ENCODE data around the gene TRAF1.

The TRAF1 gene

GRCh38 chr9:120941046-120941770 lies 14.6 kb upstream of the TRAF1 start:
- no peak for DNase-seq (ENCODE audit: low read depth, low spot score)

- DNase-seq (ENCODE audit: low read depth, low spot score) = no peak
These were observed 14.0 kb upstream of the TRAF1 start for GRCh38 chr9:120940573-120940972.

- no peak for DNase-seq (ENCODE audit: low read depth, low spot score)
These were observed 12.3 kb upstream of the TRAF1 start for GRCh38 chr9:120938851-120939250.

- DNase-seq (ENCODE audit: low read depth, low spot score) = no peak
These were observed 11.0 kb upstream of the TRAF1 start for GRCh38 chr9:120937596-120937995.

GRCh38 chr9:120937127-120937526 lies 10.5 kb upstream of the TRAF1 start:
- DNase-seq (ENCODE audit: low read depth, low spot score) = no peak

GRCh38 chr9:120936764-120937122 lies 10.1 kb upstream of the TRAF1 start:
- no peak for DNase-seq (ENCODE audit: low read depth, low spot score)

GRCh38 chr9:120936011-120936763 lies 9.6 kb upstream of the TRAF1 start:
- peak; percentile 94 for DNase-seq (ENCODE audit: low read depth, low spot score)

GRCh38 chr9:120935383-120935857 lies 8.8 kb upstream of the TRAF1 start:
- peak; percentile 90 for DNase-seq (ENCODE audit: low read depth, low spot score)

GRCh38 chr9:120934281-120934680 lies 7.7 kb upstream of the TRAF1 start:
- no peak for DNase-seq (ENCODE audit: low read depth, low spot score)

GRCh38 chr9:120933310-120934055 lies 6.9 kb upstream of the TRAF1 start:
- no peak for DNase-seq (ENCODE audit: low read depth, low spot score)

- no peak for DNase-seq (ENCODE audit: low read depth, low spot score)
These were observed 5.7 kb upstream of the TRAF1 start for GRCh38 chr9:120932086-120932823.

- no peak for DNase-seq (ENCODE audit: low read depth, low spot score)
These were observed 4.9 kb upstream of the TRAF1 start for GRCh38 chr9:120931231-120932085.

GRCh38 chr9:120929229-120929791 lies 2.7 kb upstream of the TRAF1 start:
- no peak for DNase-seq (ENCODE audit: low read depth, low spot score)

- no peak for DNase-seq (ENCODE audit: low read depth, low spot score)
These were observed 2.1 kb upstream of the TRAF1 start for GRCh38 chr9:120928483-120929228.

- DNase-seq (ENCODE audit: low read depth, low spot score) = no peak
These were observed 1.5 kb upstream of the TRAF1 start for GRCh38 chr9:120928015-120928482.

- no peak for DNase-seq (ENCODE audit: low read depth, low spot score)
These were observed 846 bp upstream of the TRAF1 start for GRCh38 chr9:120927269-120928014.

GRCh38 chr9:120925535-120926396 lies 830 bp downstream of the TRAF1 start:
- no peak for DNase-seq (ENCODE audit: low read depth, low spot score)

Data from smooth muscle cell of the brain vasculature (primary cell).